HG03575 (cell line): ENCODE results near the gene DLX1.
"Not testable (repeated sequence)": the region's sequence is repeated elsewhere in the genome, so short reads cannot be mapped to it uniquely, and the experiment has no call there.

Source experiments
- ATAC-seq: cut with Tn5 transposase; IDR thresholded peaks from one replicate; pipeline ENCODE4 v1.9.1; 2021; ENCODE audit not compliant: unreplicated experiment, insufficient number of reproducible peaks, low FRiP score; ENCODE audit errors: extremely low read depth

Gene DLX1

DNA sequence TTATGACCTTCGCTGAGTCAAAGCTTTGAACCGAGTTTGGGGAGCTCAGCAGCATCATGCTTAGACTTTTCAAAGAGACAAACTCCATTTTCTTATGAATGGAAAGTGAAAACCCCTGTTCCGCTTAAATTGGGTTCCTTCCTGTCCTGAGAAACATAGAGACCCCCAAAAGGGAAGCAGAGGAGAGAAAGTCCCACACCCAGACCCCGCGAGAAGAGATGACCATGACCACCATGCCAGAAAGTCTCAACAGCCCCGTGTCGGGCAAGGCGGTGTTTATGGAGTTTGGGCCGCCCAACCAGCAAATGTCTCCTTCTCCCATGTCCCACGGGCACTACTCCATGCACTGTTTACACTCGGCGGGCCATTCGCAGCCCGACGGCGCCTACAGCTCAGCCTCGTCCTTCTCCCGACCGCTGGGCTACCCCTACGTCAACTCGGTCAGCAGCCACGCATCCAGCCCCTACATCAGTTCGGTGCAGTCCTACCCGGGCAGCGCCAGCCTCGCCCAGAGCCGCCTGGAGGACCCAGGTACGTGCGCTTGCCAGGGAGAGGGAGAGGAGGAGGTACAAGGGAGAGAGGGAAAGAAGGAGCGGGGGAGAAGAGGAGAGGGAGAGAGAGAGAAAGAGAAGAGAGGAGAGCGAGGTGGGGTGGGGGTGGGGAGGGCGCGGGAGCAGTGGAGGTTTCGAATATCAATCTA, at the start of gene DLX1:
TSS of gene DLX1 (plus strand) at position 48 of the 700 bp plus-strand sequence. CDS start at position 219, 171 bp downstream.
- no peak for ATAC-seq

DNA sequence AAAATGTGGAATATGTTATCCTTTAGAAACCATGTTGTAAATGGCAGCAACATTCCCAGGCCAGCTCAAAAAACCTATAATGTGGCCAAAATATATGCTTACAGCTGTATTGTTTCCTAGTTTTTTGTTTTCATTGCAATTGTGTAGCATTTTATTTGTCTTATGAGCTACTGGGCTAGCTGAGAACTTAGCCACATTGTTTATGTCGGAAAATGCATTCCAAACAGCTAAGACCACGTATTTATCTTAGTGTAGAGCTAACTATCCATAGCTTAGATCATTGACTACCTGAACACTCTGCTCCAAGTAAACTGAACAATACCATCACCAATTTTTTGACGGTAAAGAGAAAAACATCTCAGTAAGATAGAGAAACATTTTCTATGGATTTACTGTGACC, 47.2 kb upstream of the DLX1 start:
- no peak for ATAC-seq

DNA sequence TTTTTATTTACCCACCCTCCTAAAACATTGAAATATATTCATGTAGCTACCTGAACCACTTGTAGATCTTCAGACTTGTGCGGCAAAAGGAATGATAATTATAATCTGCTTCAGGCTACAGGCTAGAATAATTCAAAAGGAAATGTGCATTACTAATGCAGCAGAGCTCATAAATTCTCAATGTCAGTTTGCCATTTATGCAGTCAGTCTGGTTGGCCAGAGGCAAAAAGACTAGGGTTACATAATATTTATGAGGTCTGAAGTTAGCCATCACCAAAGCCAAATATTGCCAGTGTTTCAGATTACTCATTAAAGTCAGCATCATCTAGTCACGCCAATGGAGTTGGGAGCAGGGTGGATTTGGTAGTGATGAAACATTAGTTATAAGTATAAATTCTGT, 46.7 kb upstream of the DLX1 start:
- no peak for ATAC-seq

DNA sequence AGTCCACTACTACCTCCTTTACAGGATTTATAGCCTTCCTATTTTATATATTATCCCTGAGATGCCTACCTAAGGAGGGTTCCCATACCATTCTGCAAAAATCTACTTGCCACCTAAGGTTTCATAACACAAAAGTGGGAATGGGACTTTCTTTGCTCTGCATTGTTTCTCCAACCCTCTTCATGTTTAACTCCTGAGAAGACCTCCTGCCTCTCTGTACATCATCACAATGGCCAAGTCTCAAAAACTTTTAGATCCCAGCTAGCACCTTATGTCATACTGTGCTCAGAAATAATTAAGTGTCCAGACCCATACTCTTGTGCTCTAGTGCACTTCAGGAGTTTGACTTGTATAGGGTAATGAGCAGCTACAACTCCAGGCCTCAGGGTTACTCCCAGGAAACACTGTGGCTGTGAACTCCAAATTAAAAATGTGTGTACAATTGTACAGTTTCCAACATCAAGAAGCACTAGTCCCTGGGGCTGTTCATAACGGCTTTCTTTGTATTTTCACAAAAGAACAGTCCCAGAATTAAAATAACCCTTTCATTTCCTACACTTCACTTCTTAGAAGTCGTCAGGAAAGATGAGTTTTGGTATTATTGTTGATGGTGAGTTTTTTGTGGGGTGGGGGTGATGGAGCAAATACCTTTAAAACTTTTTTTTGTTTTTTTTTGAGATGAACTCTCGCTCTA, 46.1 kb upstream of the DLX1 start:
- no peak for ATAC-seq

DNA sequence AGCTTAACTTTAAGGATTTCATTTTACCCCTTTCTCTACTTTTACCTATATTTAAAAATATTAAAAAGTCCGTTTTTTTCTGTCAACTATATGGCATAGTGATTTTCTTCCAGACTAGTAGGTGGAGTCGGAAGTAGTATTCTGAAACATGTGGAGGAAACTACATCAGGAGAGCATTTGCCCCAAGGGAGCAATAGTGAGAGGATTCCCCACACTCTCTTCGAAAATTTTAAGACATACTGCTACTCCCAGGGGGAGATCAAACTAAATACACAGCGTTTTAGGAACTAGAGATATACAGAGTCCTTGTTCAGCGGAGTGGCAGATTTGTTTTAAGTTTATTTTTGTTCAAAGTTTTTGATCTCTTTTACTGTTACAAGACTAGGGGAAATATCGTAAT, 45.0 kb upstream of the DLX1 start:
- ATAC-seq = no peak

DNA sequence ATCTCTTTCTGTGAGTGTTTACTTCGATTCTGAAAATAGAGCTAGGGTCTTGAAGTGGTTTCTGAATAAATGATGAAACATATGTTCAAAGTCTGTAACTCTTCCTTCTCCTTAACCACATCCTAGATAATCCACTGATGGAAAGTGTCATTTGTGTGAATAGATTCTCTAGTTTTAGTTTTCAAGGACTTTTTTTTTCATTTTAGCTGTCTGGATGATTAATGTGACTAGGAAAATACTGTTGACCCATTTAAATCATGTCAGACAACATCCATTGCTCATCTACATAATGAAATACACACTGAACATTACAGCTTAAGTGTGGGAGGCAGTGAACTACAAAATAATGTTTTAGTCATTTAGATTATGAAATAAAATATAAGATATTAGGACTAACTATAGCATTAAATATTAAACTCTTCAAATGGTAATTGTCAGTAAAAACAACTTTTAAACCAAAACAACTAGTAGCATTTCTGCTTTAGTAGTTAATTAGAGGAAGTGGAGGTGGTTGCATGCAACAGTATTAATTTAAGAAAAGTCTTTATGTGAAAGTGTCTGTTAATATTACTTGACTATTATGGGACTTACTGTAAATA, 39.1 kb upstream of the DLX1 start:
- no peak for ATAC-seq

DNA sequence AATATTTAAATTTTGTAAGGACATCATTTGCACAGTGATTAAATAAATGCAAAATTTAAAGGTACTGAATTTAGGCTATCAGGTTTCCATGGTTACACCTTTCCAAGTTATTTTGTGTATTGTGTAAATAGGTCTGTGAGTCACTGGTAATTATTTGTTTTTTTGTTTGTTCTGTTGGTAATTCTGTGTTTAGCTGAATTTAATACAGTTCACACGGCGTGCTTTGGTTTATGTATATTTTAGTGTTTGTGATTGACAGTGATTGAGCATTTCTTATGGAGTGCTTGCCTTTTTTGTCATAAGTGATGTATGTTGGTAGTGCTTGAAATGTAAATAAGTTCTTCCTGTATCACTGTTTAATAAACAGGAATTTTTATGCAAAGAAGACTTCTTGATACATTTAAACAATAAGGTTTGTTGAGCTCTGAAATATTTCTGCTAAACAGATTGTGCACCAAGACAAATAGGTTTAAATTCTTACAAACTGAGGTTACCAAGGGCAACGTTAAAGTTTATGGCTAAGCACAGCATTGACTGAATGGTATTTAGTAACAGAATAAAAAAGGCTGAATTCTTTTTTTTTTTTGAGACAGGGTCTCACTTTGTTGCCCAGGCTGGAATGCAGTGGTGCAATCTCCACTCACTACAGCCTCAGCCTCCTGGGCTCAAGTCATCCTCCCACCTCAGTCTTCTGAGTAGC, 38.3 kb upstream of the DLX1 start:
- ATAC-seq = no peak

DNA sequence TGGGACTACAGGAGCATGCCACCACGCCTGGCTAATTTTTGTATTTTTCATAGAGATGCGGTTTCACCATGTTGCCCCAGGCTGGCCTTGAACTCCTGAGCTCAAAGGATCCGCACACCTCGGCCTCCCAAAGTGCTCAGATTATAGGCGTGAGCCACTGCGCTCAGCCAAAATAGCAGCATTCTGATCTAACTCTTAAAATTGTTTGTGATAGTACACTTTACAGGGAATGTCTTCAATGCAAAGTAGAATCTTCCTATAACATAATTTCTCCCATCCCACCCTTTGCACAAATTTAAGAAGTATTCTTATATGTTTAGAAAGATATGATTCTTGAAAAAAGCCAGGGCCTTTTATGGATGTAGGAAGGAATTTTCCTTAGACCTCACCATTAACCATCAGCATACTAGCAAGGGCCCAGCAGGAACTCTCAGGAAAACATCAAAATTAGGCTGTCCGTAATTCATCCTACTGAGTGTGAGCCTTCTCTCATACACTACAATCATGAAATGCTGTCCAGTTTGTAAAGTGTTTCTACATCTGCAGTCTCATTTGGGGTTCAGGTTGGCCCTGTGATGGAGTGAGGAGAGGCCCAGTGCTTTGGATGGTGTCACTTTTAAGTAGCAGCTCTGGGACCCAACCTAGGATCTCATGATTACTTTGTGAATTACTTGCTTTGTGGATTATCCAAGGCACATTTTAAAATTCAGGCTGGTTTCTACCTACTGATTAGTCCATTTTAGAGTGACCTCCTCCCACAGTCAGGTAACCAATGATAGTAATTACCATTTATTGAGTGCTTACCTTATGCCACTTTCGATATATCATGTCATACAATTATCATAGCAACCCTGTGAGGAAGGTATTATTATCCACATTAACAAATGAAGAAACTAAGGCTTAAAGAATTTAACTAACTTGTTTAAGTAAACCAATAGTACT, 37.5 kb upstream of the DLX1 start:
- no peak for ATAC-seq

DNA sequence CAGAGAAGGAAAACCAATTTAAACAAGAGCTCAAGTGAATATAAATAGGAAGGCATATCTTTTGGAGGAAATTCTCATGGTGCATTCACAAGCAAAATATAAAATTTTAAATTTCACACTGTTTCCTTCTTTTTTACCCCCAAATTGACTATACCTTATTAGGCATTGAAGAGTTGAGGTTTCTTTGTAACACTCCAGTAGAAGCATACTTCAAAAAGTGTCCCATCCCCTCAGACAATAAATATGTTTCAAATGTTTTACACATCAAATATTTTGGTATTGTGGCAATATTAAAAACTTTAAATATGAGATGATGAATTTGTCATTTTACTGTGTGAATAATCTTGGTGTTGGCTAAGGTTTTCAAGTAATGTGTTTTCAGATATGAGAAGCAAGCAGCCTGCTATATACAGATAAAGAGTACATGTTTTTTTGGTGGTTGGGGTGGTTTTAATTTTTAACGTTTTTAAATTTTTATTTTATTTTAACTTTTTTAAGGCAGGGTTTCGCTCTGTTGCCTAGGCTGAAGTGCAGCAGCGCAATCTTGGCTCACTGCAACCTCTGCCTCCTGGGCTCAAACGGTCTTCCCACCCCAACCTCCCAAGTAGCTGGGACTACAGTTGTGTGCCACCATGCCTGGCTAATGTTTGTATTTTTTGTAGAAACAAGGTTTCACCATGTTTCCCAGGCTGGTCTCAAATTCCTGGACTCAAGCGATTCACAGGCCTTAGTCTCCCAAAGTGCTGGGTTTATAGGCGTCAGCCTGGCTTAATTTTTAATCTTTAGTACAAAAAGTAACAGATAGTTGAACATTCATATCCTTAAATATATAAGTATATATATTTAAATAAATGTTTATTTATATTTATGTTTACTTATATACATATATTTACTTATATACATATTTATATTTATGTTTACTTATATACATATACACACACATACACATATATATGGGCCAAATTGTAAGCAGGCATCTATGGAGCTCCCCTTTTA, 36.5 kb upstream of the DLX1 start:
- ATAC-seq = no peak

DNA sequence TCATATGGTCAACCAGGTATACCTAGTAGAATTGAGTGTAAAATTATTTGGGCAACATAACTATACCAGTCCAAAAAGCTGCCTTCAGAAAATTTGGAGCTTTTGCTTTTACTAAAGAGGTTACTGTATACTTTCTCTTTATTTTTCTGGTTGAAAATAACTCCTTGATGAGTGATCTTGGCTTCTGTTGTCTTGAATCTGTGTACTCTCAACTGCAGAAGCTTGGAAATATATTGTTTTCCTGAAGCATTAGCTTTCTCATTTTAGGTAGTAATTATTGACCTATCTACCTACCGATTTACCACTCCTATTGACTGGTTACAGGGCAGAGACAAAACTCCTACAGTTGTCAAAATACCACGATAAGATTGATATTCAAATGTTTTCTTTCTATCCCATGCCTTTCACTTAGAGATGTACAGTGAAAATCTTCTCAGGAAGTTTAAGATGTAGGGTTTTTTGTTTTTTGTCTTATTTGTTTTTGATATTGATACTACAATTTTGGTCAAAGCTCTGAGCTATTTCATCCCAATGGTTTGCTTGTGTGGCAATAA, 35.7 kb upstream of the DLX1 start:
- no peak for ATAC-seq

DNA sequence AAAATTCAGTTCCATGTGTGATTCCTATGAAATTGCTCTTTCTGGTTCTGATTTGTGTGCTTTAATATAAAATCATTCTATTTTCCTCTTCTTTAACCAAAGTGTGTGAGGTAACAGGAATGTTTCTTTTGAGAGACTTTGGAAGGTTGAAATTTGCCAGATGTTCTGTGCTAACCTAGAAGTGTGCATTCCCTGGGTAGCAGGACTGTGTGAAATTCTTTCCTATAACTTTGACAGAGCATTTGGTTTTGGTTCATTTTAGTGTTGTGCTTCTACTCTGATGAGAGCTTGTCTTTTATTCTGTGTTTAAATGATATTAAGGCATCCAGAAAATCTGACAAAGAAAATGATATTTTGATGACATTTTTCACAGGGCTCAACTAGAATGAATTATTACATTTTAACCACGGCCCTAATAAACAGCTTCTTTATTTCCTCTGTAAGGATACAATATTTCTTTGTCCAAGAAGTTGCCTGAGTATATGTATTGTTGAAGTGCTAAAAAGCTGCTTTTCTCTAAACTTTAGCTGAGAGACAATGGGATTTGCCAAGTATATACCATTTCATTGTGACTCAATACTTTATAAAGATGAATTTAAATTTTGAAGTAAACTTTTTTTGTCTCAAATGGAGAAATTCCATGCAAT, 34.7 kb upstream of the DLX1 start:
- ATAC-seq = no peak

DNA sequence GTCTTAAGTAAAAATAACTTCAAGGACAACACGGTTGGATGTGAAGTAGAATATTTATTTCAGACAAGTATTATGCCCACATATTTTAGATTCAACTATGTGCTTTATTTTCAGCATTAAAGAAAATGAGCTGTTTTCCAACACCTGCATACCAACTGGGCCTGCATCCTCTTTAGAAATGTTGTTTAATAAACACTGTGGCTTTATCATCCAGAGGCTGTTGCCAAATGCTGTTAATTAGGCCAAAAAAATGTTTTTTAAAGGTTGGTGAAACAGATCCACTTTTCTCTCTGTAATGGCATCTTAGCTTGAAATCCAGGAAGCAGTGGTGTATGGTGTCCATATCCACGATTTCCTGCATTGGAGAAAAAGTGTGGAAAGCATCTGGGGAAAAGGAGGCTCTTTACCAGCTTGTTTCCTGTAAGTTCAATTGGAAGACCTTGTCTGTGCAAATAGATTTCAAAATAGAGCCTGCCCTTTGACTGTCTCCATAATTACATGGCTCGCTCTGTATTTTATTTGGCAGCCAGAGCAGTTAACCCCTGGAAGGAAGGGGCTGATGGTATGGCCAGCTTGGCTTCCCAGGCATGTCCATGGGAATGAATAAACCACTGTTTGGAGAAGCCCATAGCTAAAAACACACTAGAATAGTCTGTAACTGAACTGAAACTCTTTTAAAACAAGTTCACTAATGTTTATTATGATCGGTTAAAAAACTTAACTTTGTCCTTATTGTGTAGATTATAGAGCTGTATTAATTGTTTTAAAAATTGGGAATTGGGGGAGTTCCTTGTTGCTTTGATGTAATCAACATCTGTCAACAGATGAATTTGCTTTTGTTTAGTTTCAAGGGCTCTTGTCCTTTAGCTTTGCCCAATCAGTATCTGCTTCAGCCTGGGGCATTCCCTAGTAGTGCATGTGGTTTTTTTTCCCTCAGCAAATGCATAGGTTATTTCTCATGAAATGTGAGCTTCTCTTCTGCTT, 33.0 kb upstream of the DLX1 start:
- ATAC-seq = no peak

DNA sequence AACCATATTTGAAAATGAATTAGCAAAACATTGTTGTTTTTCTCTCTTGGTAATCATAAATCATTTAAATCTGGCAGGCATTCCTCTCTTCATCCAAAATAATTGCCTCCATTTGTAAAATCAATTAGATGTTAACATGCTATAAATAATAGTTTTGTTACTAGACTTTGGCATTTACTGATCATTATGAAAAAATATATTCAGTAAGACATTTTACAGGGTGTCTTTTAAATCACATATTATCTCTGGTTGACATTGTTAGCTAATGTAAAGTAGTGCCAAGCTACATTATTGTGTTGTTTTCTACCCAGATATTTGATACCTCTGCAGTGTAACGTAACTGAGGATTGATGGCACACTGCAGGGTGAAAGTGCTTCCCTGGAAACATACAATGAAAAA, 31.8 kb upstream of the DLX1 start:
- ATAC-seq = no peak

DNA sequence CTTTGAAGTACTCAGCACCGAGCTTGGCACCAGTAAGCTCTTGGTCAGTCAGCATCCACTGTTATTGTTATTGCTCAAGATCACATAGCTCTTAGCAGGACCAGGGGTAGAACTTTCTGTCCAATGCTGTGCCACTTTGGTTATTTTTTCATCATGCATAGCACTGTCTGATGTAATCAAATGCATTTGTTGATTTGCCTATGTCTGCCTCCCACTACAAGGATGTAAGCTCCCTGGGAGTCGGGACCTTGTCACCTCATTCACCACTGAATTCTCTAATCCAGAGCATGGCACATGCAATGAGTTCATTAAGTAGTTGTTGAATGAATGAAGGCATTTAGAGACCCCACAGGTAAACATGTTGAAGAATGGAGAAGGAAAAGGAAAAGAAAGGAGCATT, 29.0 kb upstream of the DLX1 start:
- ATAC-seq = no peak

DNA sequence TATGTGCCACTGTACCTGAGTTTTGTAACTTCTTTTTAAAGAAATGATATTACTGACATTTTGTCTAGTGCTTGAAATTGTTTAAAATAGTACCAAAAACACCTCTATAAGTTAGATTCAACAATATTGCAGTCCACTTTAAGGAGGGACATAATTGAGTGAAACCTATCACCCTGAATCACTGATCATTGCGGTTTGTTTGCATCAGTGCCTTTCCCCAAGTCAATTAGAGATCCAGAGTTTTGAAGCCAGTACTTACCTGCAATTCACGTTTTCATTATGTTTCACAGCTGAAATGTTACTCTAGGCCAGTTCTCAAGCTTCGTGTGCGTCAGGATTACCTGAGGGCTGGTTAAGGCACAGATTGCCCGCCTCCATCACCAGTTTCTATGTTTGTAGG, 26.6 kb upstream of the DLX1 start:
- ATAC-seq = no peak

DNA sequence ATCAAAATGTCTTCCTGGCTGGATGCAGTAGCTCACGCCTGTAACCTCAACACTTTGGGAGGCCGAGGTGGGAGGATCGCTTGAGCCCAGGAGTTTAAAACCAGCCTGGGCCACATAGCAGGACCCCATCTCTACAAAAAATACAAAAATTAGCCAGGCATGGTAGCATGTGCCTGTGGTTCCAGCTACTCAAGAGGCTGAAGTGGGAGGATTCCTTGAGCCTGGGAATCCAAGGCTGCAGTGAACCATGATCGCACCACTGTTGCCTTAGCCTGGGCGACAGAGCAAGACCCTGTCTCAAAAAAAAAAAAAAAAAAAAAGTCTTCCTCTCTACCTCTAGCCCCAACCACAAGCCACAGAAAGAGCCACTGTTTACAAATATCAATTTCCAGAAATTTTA, 25.2 kb upstream of the DLX1 start:
- not testable (repeated sequence) for ATAC-seq
